OCI-LY1 (cell line): ENCODE results near the gene GRIA4.

ENCODE experiments used
- H2AFZ ChIP-seq: fragments of 200-600 bp; sonication (generic), shearing (Covaris generic); 2 replicates; pipeline ENCODE4 v1.6.0; 2014; ENCODE audit warnings: antibody characterized with exemption, mild to moderate bottlenecking, low read length
- H3F3A ChIP-seq: fragments of 200-600 bp; sonication (generic), shearing (Covaris generic); 2 replicates; pipeline ENCODE4 v1.6.0; 2014; ENCODE audit warnings: mild to moderate bottlenecking, antibody characterized with exemption, low read length, moderate library complexity; ENCODE audit not compliant: insufficient read depth
- H3K27ac ChIP-seq: fragments of 200-600 bp; sonication (generic); 2 replicates; pipeline ENCODE4 v1.5.1; 2014; ENCODE audit warnings: low read length, mixed run types, mild to moderate bottlenecking, low read depth; ENCODE audit not compliant: poor library complexity, severe bottlenecking
- H3K27me3 ChIP-seq: fragments of 200-600 bp; sonication (generic); 2 replicates; pipeline ENCODE4 v1.6.0; 2014; ENCODE audit warnings: antibody characterized with exemption, mild to moderate bottlenecking, low read length, moderate library complexity; ENCODE audit not compliant: insufficient read depth
- H3K36me3 ChIP-seq: fragments of 200-600 bp; sonication (generic); 2 replicates; pipeline ENCODE4 v1.6.1; 2014; ENCODE audit warnings: mild to moderate bottlenecking, antibody characterized with exemption, low read length, moderate library complexity, mixed read lengths; ENCODE audit not compliant: insufficient read depth
- H3K4me1 ChIP-seq: fragments of 200-600 bp; sonication (generic); 2 replicates; pipeline ENCODE4 v1.5.1; 2014; ENCODE audit warnings: mild to moderate bottlenecking, low read length, moderate library complexity; ENCODE audit not compliant: insufficient read depth, severe bottlenecking
- H3K4me2 ChIP-seq: fragments of 200-600 bp; sonication (generic), shearing (Covaris generic); 2 replicates; pipeline ENCODE4 v1.6.1; 2014; ENCODE audit warnings: low read length
- H3K4me3 ChIP-seq: fragments of 200-600 bp; sonication (generic); 2 replicates; pipeline ENCODE4 v1.5.1; 2014; ENCODE audit warnings: low read length, low read depth, mild to moderate bottlenecking, mixed read lengths; ENCODE audit not compliant: poor library complexity, severe bottlenecking
- H3K79me2 ChIP-seq: fragments of 200-600 bp; shearing (Covaris generic); 2 replicates; pipeline ENCODE4 v1.6.1; 2016; ENCODE audit warnings: mixed run types, low read length, mixed read lengths; ENCODE audit not compliant: insufficient read depth
- H3K9ac ChIP-seq: fragments of 200-600 bp; sonication (generic), shearing (Covaris generic); 2 replicates; pipeline ENCODE4 v1.6.1; 2014; ENCODE audit warnings: mild to moderate bottlenecking, low read length, mixed read lengths
- H3K9me2 ChIP-seq: fragments of 200-600 bp; sonication (generic), shearing (Covaris generic); 2 replicates; pipeline ENCODE4 v1.6.1; 2014; ENCODE audit warnings: low read depth, mild to moderate bottlenecking, low read length, mixed read lengths
- H3K9me3 ChIP-seq: fragments of 200-600 bp; shearing (Covaris generic); 2 replicates; pipeline ENCODE4 v1.6.1; 2014; ENCODE audit warnings: low read length, mixed read lengths
- H4K20me1 ChIP-seq: fragments of 200-600 bp; sonication (generic), shearing (Covaris generic); 2 replicates; pipeline ENCODE4 v1.6.0; 2016; ENCODE audit warnings: mild to moderate bottlenecking, low read length; ENCODE audit not compliant: insufficient read depth
- CTCF ChIP-seq: fragments of 200-600 bp; sonication (generic), shearing (Covaris generic); IDR thresholded peaks from 2 replicates; pipeline ENCODE4 v1.5.1; 2017; ENCODE audit warnings: mild to moderate bottlenecking, antibody characterized with exemption, low read length, moderate library complexity, mixed read lengths
- EZH2 ChIP-seq: fragments of 200-600 bp; sonication (generic), shearing (Covaris generic); IDR thresholded peaks from 2 replicates; pipeline ENCODE4 v1.8.0; 2017; ENCODE audit warnings: borderline replicate concordance, mixed run types, mild to moderate bottlenecking, antibody characterized with exemption, low read length, moderate library complexity, mixed read lengths

Gene GRIA4

GRCh38 chr11:105829084-105829483 is 219.2 kb downstream of the GRIA4 start:
- H2AFZ ChIP-seq, result no peak overlapping the region
- no peaks in the 10 kb centered on the region for H3K27me3 ChIP-seq
- H3K4me1 ChIP-seq, result no peaks in the 10 kb centered on the region
- H3K27ac ChIP-seq, result no peak overlapping the region
- no peaks in the 10 kb centered on the region for H3K36me3 ChIP-seq
- H3K79me2 ChIP-seq, result no peaks in the 10 kb centered on the region
- no peaks in the 10 kb centered on the region for H3K9me2 ChIP-seq
- no peak overlapping the region for H3K9ac ChIP-seq
- H3K9me3 ChIP-seq, result no peaks in the 10 kb centered on the region
- H3K4me3 ChIP-seq, result no peak overlapping the region
- TF ChIP-seq CTCF (no peak), EZH2 (no peak)
- H3F3A ChIP-seq, result no peaks in the 10 kb centered on the region
- H4K20me1 ChIP-seq, result no peaks in the 10 kb centered on the region
- no peak overlapping the region for H3K4me2 ChIP-seq

- H3K9me2 ChIP-seq, result no peaks in the 10 kb centered on the region
Observed at GRCh38 chr11:105834461-105834860, 224.6 kb downstream of the GRIA4 start.

GRCh38 chr11:105838668-105839384 is 229.0 kb downstream of the GRIA4 start:
- Histone ChIP-seq H3K9ac (no peak overlapping the region), H3K36me3 (no peaks in the 10 kb centered on the region), H3F3A (no peaks in the 10 kb centered on the region), H3K4me1 (no peaks in the 10 kb centered on the region), H3K9me2 (no peaks in the 10 kb centered on the region), H3K4me2 (no peak overlapping the region), H2AFZ (no peak overlapping the region), H3K27ac (no peak overlapping the region), H3K4me3 (no peak overlapping the region), H3K9me3 (no peaks in the 10 kb centered on the region), H3K27me3 (no peaks in the 10 kb centered on the region), H3K79me2 (no peaks in the 10 kb centered on the region), H4K20me1 (no peaks in the 10 kb centered on the region)
- TF ChIP-seq EZH2 (no peak), CTCF (no peak)

More at GRCh38 chr11:105834461-105834860, 224.6 kb downstream of the GRIA4 start:
- Histone ChIP-seq H3K36me3 (no peaks in the 10 kb centered on the region), H3K4me1 (no peaks in the 10 kb centered on the region), H3K4me3 (no peak overlapping the region), H3K9me3 (no peaks in the 10 kb centered on the region), H3K4me2 (no peak overlapping the region), H3K27ac (no peak overlapping the region), H2AFZ (no peak overlapping the region), H4K20me1 (no peaks in the 10 kb centered on the region), H3K9ac (no peak overlapping the region), H3K79me2 (no peaks in the 10 kb centered on the region), H3F3A (no peaks in the 10 kb centered on the region), H3K27me3 (no peaks in the 10 kb centered on the region)
- TF ChIP-seq EZH2, result no peak
- no peak for TF ChIP-seq CTCF
